Measurements from ENCODE around the gene PLS1. TPM values are rescaled to one million over a fixed set of nuclear protein-coding genes. Genes with fewer than 3 reads are reported as not detected.
"Not testable (repeated sequence)": the region's sequence is repeated elsewhere in the genome, so short reads cannot be mapped to it uniquely, and the experiment has no call there.

Gene PLS1
- total RNA-seq, 3 donors from 2014 or later (not counting 1 experiment from before 2014, with no cell fraction given) = 1.2 to 2.6 (median 1.6) TPM

DNA sequence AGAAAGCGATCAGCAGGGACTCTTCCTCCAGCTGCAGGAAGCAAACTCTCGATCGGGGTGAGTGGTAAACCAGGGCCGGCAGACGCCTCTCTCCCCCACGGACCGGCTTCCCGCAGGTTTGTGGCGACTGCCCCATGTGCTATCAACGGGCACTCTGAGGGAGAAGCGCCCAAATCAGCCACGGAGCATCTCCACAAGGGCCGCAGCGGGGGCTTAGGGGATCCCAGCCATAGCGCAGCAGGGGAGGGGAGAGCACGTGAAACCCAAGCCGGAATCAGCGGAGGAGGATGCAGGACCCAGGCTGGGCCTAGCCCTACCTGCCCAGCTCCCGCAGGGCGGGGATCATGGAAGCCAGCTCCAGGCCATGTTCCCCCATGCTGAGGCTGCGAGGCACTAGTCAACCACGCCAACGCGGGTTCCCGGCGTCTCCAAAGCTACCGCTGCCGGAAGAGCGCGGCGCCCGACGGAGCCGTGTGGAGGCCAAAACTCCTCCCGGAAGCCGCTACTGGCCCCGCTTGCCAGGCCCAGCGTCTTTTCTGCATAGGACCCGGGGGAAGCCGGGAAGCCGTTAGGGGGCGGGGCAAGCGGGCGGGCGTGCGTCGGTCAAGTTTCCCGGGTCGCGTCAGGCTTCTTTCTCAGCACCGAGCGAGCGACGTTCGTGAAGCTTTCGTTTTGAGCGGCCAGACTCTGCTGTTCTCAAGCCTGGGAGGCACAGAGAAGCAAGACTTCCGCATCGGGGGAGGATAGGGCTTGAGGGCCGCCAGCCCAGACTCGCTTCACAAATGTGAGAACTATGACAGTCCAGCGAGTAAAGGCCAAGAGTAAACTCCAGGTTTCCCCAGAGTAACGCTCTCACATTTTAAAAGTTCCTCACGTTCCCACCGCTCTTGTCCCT, 17.6 kb upstream of the PLS1 start, which contains the start of gene ATR:
Gene ATR (minus strand): TSS at position 405 of the 895 bp plus-strand sequence. CDS start 29 bp downstream, at position 376.
- H3K27me3 ChIP-seq (ENCODE audit: control insufficient read depth, insufficient read depth, low read length) = no peaks in the 10 kb centered on the region
- peak within 1 kb of the TSS; percentile 98 for H3K4me3 ChIP-seq (ENCODE audit: low read length)
- intact Hi-C loops (cut with micrococcal nuclease) = loop anchor here (1.0 to 5.0 kb wide), 5 partner anchors 18 to 1394 kb away; partner anchors contain the start of genes DIPK2A, PLS1, TRPC1 and U2SURP
- peak; percentile 90 to 98 (median 91) for ATAC-seq
- H3K4me3 Mint-ChIP-seq = peak within 1 kb of the TSS; percentile 96
- no peaks in the 10 kb centered on the region for H3K9me3 ChIP-seq (ENCODE audit: control insufficient read depth, insufficient read depth, low read length)
- H3K4me1 ChIP-seq (ENCODE audit: control insufficient read depth, insufficient read depth, low read length) = peaks cover 17% of the 10 kb centered on the region
- peak; percentile 92 to 97 for DNase-seq
- TF ChIP-seq, protein P1, sequence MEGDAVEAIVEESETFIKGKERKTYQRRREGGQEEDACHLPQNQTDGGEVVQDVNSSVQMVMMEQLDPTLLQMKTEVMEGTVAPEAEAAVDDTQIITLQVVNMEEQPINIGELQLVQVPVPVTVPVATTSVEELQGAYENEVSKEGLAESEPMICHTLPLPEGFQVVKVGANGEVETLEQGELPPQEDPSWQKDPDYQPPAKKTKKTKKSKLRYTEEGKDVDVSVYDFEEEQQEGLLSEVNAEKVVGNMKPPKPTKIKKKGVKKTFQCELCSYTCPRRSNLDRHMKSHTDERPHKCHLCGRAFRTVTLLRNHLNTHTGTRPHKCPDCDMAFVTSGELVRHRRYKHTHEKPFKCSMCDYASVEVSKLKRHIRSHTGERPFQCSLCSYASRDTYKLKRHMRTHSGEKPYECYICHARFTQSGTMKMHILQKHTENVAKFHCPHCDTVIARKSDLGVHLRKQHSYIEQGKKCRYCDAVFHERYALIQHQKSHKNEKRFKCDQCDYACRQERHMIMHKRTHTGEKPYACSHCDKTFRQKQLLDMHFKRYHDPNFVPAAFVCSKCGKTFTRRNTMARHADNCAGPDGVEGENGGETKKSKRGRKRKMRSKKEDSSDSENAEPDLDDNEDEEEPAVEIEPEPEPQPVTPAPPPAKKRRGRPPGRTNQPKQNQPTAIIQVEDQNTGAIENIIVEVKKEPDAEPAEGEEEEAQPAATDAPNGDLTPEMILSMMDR (IDR thresholded peaks at IDR 0.05) = no peak
- peak within 1 kb of the TSS; percentile 93 for H3K27ac ChIP-seq (ENCODE audit: low read length)
- H3K4me1 Mint-ChIP-seq = peaks cover 47 to 55% of the 10 kb centered on the region in 2 donors
- H3K27me3 Mint-ChIP-seq (ENCODE audit: low read depth in 2 of 2) = peaks cover 5 to 10% of the 10 kb centered on the region in 2 donors
- WGBS (ENCODE audit: insufficient coverage) = under 1% methylated on average over 65 of the region's 65 CpGs
- H3K27ac Mint-ChIP-seq = peak within 1 kb of the TSS; percentile 94 to 97
- H3K36me3 ChIP-seq (ENCODE audit: control insufficient read depth, insufficient read depth, low read length) = peaks cover 5% of the 10 kb centered on the region
- H3K36me3 Mint-ChIP-seq = no peaks in the 10 kb centered on the region
- H3K9me3 Mint-ChIP-seq = no peaks in the 10 kb centered on the region

GRCh38 chr3:142580061-142580423, 16.2 kb upstream of the PLS1 start:
- Mint-ChIP-seq H3K27ac (peak overlapping the region; percentile 94 to 97), H3K4me1 (peaks cover 41 to 44% of the 10 kb centered on the region in 2 donors), H3K36me3 (no peaks in the 10 kb centered on the region), H3K4me3 (peak overlapping the region; percentile 96), H3K27me3 (ENCODE audit: low read depth in 2 of 2) (peaks cover 12 to 24% of the 10 kb centered on the region in 2 donors), H3K9me3 (no peaks in the 10 kb centered on the region)
- H3K9me3 ChIP-seq (ENCODE audit: control insufficient read depth, insufficient read depth, low read length) = no peaks in the 10 kb centered on the region
- no peak for DNase-seq
- H3K27me3 ChIP-seq (ENCODE audit: control insufficient read depth, insufficient read depth, low read length) = peaks cover 3% of the 10 kb centered on the region
- WGBS (ENCODE audit: insufficient coverage) = 100% methylated on average over 1 of the region's 1 CpG
- no peak for ATAC-seq
- peak overlapping the region; percentile 93 for H3K27ac ChIP-seq (ENCODE audit: low read length)
- H3K4me3 ChIP-seq (ENCODE audit: low read length) = no peak overlapping the region
- H3K4me1 ChIP-seq (ENCODE audit: control insufficient read depth, insufficient read depth, low read length) = peaks cover 17% of the 10 kb centered on the region
- intact Hi-C loops (cut with micrococcal nuclease) = no loop called here
- H3K36me3 ChIP-seq (ENCODE audit: control insufficient read depth, insufficient read depth, low read length) = peaks cover 5% of the 10 kb centered on the region
- TF ChIP-seq, protein P1 (IDR thresholded peaks at IDR 0.05) = no peak

DNA sequence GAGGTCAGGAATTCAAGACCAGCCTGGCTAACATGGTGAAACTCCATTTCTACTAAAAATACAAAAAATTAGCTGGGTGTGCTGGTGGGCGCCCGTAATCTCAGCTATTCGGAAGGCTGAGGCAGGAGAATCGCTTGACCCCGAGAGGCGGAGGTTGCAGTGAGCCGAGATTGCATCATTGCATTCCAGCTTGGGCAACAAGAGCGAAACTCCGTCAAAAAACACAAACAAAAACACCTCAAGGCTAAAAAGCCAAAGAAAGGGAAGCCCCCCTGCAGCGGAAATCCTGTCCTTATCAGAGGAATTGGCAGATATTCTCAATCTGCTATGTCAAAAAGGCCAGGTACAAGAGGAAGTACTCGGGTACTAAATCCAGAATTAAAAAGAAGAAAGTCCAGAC, 15.1 kb upstream of the PLS1 start:
- H3K9me3 ChIP-seq (ENCODE audit: control insufficient read depth, insufficient read depth, low read length); H3K4me3 ChIP-seq (ENCODE audit: low read length); H3K27me3 ChIP-seq (ENCODE audit: control insufficient read depth, insufficient read depth, low read length); H3K36me3 Mint-ChIP-seq; H3K36me3 ChIP-seq (ENCODE audit: control insufficient read depth, insufficient read depth, low read length); H3K27ac ChIP-seq (ENCODE audit: low read length); H3K27ac Mint-ChIP-seq; H3K4me3 Mint-ChIP-seq; ATAC-seq; H3K9me3 Mint-ChIP-seq; DNase-seq; intact Hi-C loops (cut with micrococcal nuclease): not testable (repeated sequence)
- H3K4me1 ChIP-seq (ENCODE audit: control insufficient read depth, insufficient read depth, low read length) = peaks cover 14% of the 10 kb centered on the region
- WGBS (ENCODE audit: insufficient coverage) = 97% methylated on average over 11 of the region's 11 CpGs
- peaks cover 12 to 28% of the 10 kb centered on the region in 2 donors for H3K27me3 Mint-ChIP-seq (ENCODE audit: low read depth in 2 of 2)
- H3K4me1 Mint-ChIP-seq = peaks cover 31 to 34% of the 10 kb centered on the region in 2 donors

GRCh38 chr3:142586803-142587406, 9.3 kb upstream of the PLS1 start:
- no peak overlapping the region for H3K27ac ChIP-seq (ENCODE audit: low read length)
- peaks cover 3% of the 10 kb centered on the region for H3K27me3 ChIP-seq (ENCODE audit: control insufficient read depth, insufficient read depth, low read length)
- no peaks in the 10 kb centered on the region for H3K9me3 Mint-ChIP-seq

More at GRCh38 chr3:142586803-142587406, 9.3 kb upstream of the PLS1 start:
- intact Hi-C loops (cut with micrococcal nuclease) = loop anchor here (1.0 to 2.0 kb wide), 2 partner anchors 400 to 408 kb away; no protein-coding TSS in a partner anchor
- H3K4me1 ChIP-seq (ENCODE audit: control insufficient read depth, insufficient read depth, low read length) = no peaks in the 10 kb centered on the region
- no CpG with 5 or more reads among the region's 2 CpGs for WGBS (ENCODE audit: insufficient coverage)
- Mint-ChIP-seq H3K27ac (no peak overlapping the region), H3K27me3 (ENCODE audit: low read depth in 2 of 2) (peaks cover 18 to 24% of the 10 kb centered on the region in 2 donors), H3K36me3 (no peaks in the 10 kb centered on the region), H3K4me1 (no peaks in the 10 kb centered on the region), H3K4me3 (no peak overlapping the region)
- H3K36me3 ChIP-seq (ENCODE audit: control insufficient read depth, insufficient read depth, low read length) = no peaks in the 10 kb centered on the region
- no peaks in the 10 kb centered on the region for H3K9me3 ChIP-seq (ENCODE audit: control insufficient read depth, insufficient read depth, low read length)
- TF ChIP-seq, protein P1 (IDR thresholded peaks at IDR 0.05) = peak; percentile 49
- DNase-seq = peak in 1 of 2 donors; percentile 75
- peak; percentile 49 to 70 (median 61) for ATAC-seq
- no peak overlapping the region for H3K4me3 ChIP-seq (ENCODE audit: low read length)
